GM12874 (cell line): ENCODE data around the gene SVIL.

Source experiments
- CTCF ChIP-seq: IDR thresholded peaks from 2 replicates; pipeline ENCODE4 v1.5.1; 2011; ENCODE audit warnings: low read depth, mild to moderate bottlenecking, control low read depth, low read length, moderate library complexity; ENCODE audit not compliant: insufficient read depth

The SVIL gene

DNA sequence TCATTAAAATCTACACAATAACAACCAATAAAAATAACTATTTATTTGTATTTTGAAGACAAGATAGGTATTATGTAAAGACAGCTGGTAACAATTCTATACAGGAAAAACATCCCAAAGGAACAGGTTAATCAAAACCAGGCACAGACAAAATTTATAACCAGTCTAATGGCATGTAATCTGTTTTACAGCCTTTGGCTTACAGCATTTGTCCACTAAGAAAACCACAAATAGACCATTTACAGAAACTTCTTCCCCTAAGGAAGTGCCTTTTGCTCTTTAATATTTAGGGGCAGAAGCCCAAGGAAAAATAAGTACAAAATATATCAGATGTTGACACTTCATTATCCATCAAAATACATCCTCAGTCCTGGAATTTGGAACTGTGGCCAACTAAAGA is 65.0 kb downstream of the SVIL start:
- no peak for TF ChIP-seq CTCF

GRCh38 chr10:29567003-29567402 is 67.8 kb downstream of the SVIL start:
- no peak for TF ChIP-seq CTCF

DNA sequence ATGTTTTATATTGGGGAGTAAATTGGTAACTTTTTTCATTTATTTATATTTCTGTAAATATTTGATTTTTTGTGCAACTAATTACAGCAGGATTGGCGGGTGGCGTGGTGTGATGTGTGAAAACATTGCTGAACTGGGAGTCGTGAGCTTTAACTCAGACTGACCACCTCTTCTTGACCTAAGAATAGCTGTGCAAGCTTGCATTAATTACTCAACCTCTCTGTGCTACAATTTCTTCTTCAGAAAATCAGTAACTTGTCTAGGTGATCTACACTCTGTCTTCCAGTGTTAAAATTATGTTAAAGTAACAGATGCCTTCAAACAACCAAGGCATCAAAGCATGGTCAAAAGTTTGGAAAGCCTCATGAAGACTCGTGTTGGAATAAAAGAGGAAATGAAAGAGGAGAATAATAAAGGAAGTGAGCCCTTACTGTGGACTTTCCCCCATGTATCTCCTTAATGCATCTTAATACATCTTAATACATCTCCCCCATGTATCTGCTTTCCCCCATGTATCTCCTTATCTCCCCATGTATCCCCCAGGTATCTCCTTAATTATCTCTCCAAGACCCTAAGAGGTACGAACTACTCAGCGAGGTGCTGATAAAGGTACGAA is 71.2 kb downstream of the SVIL start:
- no peak for TF ChIP-seq CTCF

- no peak for TF ChIP-seq CTCF
These were observed 74.8 kb downstream of the SVIL start for GRCh38 chr10:29559996-29560395.

DNA sequence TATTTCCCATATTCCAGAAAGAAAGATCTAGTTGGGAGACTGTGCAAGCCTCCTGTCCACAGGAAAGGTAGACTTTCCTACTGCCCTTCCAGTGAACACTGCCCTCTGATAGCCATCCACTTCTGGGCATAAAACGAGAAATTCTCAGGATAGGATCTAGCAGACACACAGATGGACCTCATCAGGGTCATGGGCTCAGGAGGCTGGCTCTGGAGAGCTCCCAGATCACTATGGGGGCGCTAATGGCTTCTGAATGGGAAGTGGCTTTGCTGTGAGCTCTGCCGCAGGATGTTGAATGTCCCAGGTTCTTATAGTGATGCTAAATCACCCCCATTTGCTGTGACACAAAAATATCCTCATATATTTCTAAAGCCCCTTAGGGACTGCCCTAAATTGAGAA is 77.1 kb downstream of the SVIL start:
- TF ChIP-seq CTCF, result no peak

GRCh38 chr10:29555746-29556481 is 78.9 kb downstream of the SVIL start:
- TF ChIP-seq CTCF, result no peak

- no peak for TF ChIP-seq CTCF
These were observed 79.6 kb downstream of the SVIL start for GRCh38 chr10:29555091-29555745.
